SK-N-SH (cell line): Measurements from ENCODE around the gene NFIA. TPM values are rescaled to one million over a fixed set of nuclear protein-coding genes. Genes with fewer than 3 reads are reported as not detected.
A peak's percentile ranks its signal among the peaks of the same experiment; 100 is the strongest.

Experiments used
- CTCF ChIA-PET: fragments of 300-600, 350-600 bp; formaldehyde crosslinking; extraction: SDS; loops from one replicate; lab custom pipeline; 2021; lab: Yijun Ruan, JAX
- POLR2A ChIA-PET: fragments of 350-600 bp; sonication (Branson Sonifier 250); formaldehyde crosslinking; extraction: SDS; loops from one replicate; lab custom pipeline; 2020; ENCODE audit warnings: antibody characterized with exemption, inconsistent platforms; lab: Yijun Ruan, JAX
- DNase-seq: peaks from one replicate; pipeline ENCODE4 v3.0.0; 2012
- H2AFZ ChIP-seq: fragments of 200-600 bp; sonication (generic); 2 replicates; pipeline ENCODE4 v1.8.1; 2016; ENCODE audit warnings: antibody characterized with exemption, mild to moderate bottlenecking, low read depth
- H3F3A ChIP-seq: fragments of 200-600 bp; sonication (generic); replicated peaks from 2 replicates; pipeline ENCODE3; 2016; ENCODE audit warnings: antibody characterized with exemption, mild to moderate bottlenecking; ENCODE audit not compliant: insufficient read depth
- H3K27ac ChIP-seq, 2 experiments: fragments of 200-500 bp in 1 of 2; fragments of 200-600 bp in 1 of 2; sonication (Bioruptor generic) in 1 of 2; sonication (generic), shearing (Covaris generic) in 1 of 2; 2 replicates each; pipeline versions ENCODE4 v1.5.1 to v1.6.1; 2014 to 2016; ENCODE audit warnings: low read depth in 2 of 2, inconsistent platforms in 1 of 2, low read length in 1 of 2, mild to moderate bottlenecking in 1 of 2, mixed read lengths in 1 of 2
- H3K27me3 ChIP-seq: fragments of 200-600 bp; sonication (generic), shearing (Covaris generic); 2 replicates; pipeline ENCODE4 v1.6.1; 2016; ENCODE audit warnings: mixed run types; ENCODE audit not compliant: insufficient read depth
- H3K36me3 ChIP-seq, 2 experiments: fragments of 200-500 bp in 1 of 2; fragments of 200-600 bp in 1 of 2; sonication (Bioruptor generic) in 1 of 2; sonication (generic) in 1 of 2; replicated peaks in 1 of 2; 2 replicates each; pipeline versions ENCODE3 to v1.5.1; 2014 to 2016; ENCODE audit warnings: low read length in 1 of 2, mild to moderate bottlenecking in 1 of 2; ENCODE audit not compliant: insufficient read depth in 2 of 2, control insufficient read depth in 1 of 2
- H3K4me1 ChIP-seq, 2 experiments: fragments of 200-500 bp in 1 of 2; fragments of 200-600 bp in 1 of 2; sonication (Bioruptor generic) in 1 of 2; sonication (generic), shearing (Covaris generic) in 1 of 2; 2 replicates each; pipeline versions ENCODE4 v1.5.1 to v1.6.1; 2014 to 2016; ENCODE audit warnings: low read depth in 1 of 2, low read length in 1 of 2, mixed run types in 1 of 2; ENCODE audit not compliant: insufficient read depth in 2 of 2, control insufficient read depth in 1 of 2
- H3K4me2 ChIP-seq: fragments of 200-600 bp; sonication (generic), shearing (Covaris generic); 2 replicates; pipeline ENCODE4 v1.6.1; 2017; ENCODE audit warnings: mixed run types
- H3K4me3 ChIP-seq, 2 experiments: fragments of 200-500 bp in 1 of 2; fragments of 200-600 bp in 1 of 2; sonication (Bioruptor generic) in 1 of 2; sonication (generic), shearing (Covaris generic) in 1 of 2; 2 replicates each; pipeline versions ENCODE4 v1.5.1 to v1.8.1; 2014 to 2016; ENCODE audit warnings: low read depth in 2 of 2, inconsistent platforms in 1 of 2, low read length in 1 of 2, mild to moderate bottlenecking in 1 of 2, mixed read lengths in 1 of 2, moderate library complexity in 1 of 2
- H3K79me2 ChIP-seq: fragments of 200-600 bp; sonication (generic); 2 replicates; pipeline ENCODE4 v1.8.1; 2017; ENCODE audit warnings: mild to moderate bottlenecking; ENCODE audit not compliant: insufficient read depth
- H3K9ac ChIP-seq: fragments of 200-600 bp; sonication (generic); 2 replicates; pipeline ENCODE4 v1.6.1; 2017; ENCODE audit warnings: mixed run types
- H3K9me2 ChIP-seq: fragments of 200-600 bp; sonication (generic); 2 replicates; pipeline ENCODE4 v1.6.1; 2017; ENCODE audit warnings: mixed run types
- H3K9me3 ChIP-seq: fragments of 200-600 bp; sonication (generic); 2 replicates; pipeline ENCODE4 v1.6.1; 2017; ENCODE audit warnings: mixed run types, mild to moderate bottlenecking, moderate library complexity
- H4K20me1 ChIP-seq: fragments of 200-600 bp; sonication (generic); 2 replicates; pipeline ENCODE4 v1.6.1; 2017; ENCODE audit warnings: mild to moderate bottlenecking, mixed run types; ENCODE audit not compliant: insufficient read depth
- EP300 ChIP-seq, 2 experiments: IDR thresholded peaks; 2 replicates each; pipeline versions ENCODE4 v1.4.0 to v1.6.1; 2012; ENCODE audit warnings: borderline replicate concordance in 1 of 2, low read depth in 1 of 2, low read length in 1 of 2
- EZH2phosphoT487 ChIP-seq: fragments of 200-600 bp; sonication (generic); IDR thresholded peaks from 2 replicates; pipeline ENCODE4 v1.6.1; 2017; ENCODE audit warnings: low read depth, mixed run types, mild to moderate bottlenecking, antibody characterized with exemption, moderate library complexity, borderline replicate concordance
- FOXM1 ChIP-seq: IDR thresholded peaks from 2 replicates; pipeline ENCODE4 v1.4.0; 2012; ENCODE audit warnings: low read depth, mild to moderate bottlenecking
- MXI1 ChIP-seq: IDR thresholded peaks from 2 replicates; pipeline ENCODE4 v1.6.1; 2012; ENCODE audit warnings: mild to moderate bottlenecking, low read depth, low read length, improper control_type of control experiment
- NRF1 ChIP-seq: IDR thresholded peaks from 2 replicates; pipeline ENCODE4 v1.6.1; 2012; ENCODE audit warnings: low read depth, mild to moderate bottlenecking, low read length
- RCOR1 ChIP-seq: fragments of 150-350 bp; IDR thresholded peaks from 2 replicates; pipeline ENCODE4 v1.6.1; 2017; ENCODE audit warnings: antibody characterized with exemption, low read length
- RFX5 ChIP-seq: IDR thresholded peaks from 2 replicates; pipeline ENCODE4 v1.6.1; 2012; ENCODE audit warnings: mild to moderate bottlenecking, improper control_type of control experiment, low read length
- TEAD4 ChIP-seq: IDR thresholded peaks from 2 replicates; pipeline ENCODE4 v1.4.0; 2012; ENCODE audit warnings: mild to moderate bottlenecking, borderline replicate concordance; ENCODE audit not compliant: insufficient read depth
- ZBTB33 ChIP-seq: IDR thresholded peaks from 2 replicates; pipeline ENCODE4 v1.4.0; 2012; ENCODE audit warnings: low read depth, borderline replicate concordance
- WGBS: methylation state at CpG from one replicate; pipeline ENCODE4 v1.1.6; 2017; ENCODE audit warnings: low lambda C conversion rate; 5-methylcytosine and 5-hydroxymethylcytosine counted together
- polyA plus RNA-seq, 3 experiments: library from polyadenylated mRNA; depleted of rRNA; stranded (reverse); fragments of >200 nt; gene quantifications; 2 replicates each; pipeline ENCODE4 v1.2.3, GENCODE V29; 2012

NFIA gene
- polyA plus RNA-seq, 1 of the 3 experiments (the other 2 are of a cell fraction): 3.3 TPM

- Histone ChIP-seq H3K9ac (no peak overlapping the region), H3K79me2 (no peaks in the 10 kb centered on the region), H3K9me2 (no peaks in the 10 kb centered on the region), H3K36me3 (no peaks in the 10 kb centered on the region), H3K4me2 (no peak overlapping the region), H2AFZ (no peak overlapping the region), H3K4me1 (peaks cover 7 to 16% of the 10 kb centered on the region in 2 experiments; a peak in 3 of 4 replicates), H3K9me3 (no peaks in the 10 kb centered on the region)
- WGBS: 84% methylated on average over 8 of the region's 9 CpGs
- TF ChIP-seq EZH2phosphoT487 (no peak), FOXM1 (no peak), ZBTB33 (no peak), NRF1 (no peak)
- TF ChIP-seq, all 33 proteins: peak for 0
- Histone ChIP-seq H3K4me3 (no peak overlapping the region), H3K27me3 (no peaks in the 10 kb centered on the region), H3F3A (no peaks in the 10 kb centered on the region), H3K27ac (peak overlapping the region in 1 of 2 experiments; percentile 64; a peak in 1 of 4 replicates), H4K20me1 (no peaks in the 10 kb centered on the region)
- ChIA-PET POLR2A (no interaction called here), CTCF (interaction anchor here (0.6 to 1.3 kb wide), 7 partner anchors 12 to 219 kb away, joined by 3 to 4 read pairs (median 3); no protein-coding TSS in a partner anchor)
- no peak for DNase-seq
Measured at GRCh38 chr1:61268546-61269240, 186.3 kb downstream of the NFIA start.

GRCh38 chr1:61269602-61270001 is 187.2 kb downstream of the NFIA start:
- 81% methylated on average over 1 of the region's 1 CpG for WGBS
- Histone ChIP-seq H3K9ac (no peak overlapping the region), H3K4me2 (no peak overlapping the region), H3K9me2 (no peaks in the 10 kb centered on the region), H3K4me1 (peaks cover 7 to 16% of the 10 kb centered on the region in 2 experiments; a peak in 3 of 4 replicates), H3F3A (no peaks in the 10 kb centered on the region), H3K9me3 (no peaks in the 10 kb centered on the region), H3K36me3 (no peaks in the 10 kb centered on the region), H3K79me2 (no peaks in the 10 kb centered on the region), H4K20me1 (no peaks in the 10 kb centered on the region), H3K27ac (peak overlapping the region in 1 of 2 experiments; percentile 67; a peak in 2 of 4 replicates), H2AFZ (no peak overlapping the region), H3K4me3 (no peak overlapping the region), H3K27me3 (no peaks in the 10 kb centered on the region)
- peak in 1 of 2 experiments; percentile 7; a peak in 1 of 4 replicates for TF ChIP-seq EP300 (IDR thresholded peaks at IDR 0.05; ENCODE audit: borderline replicate concordance in 1 of 2, low read depth in 1 of 2, low read length in 1 of 2)
- TF ChIP-seq RCOR1: 0 out of 2 replicates have a peak, but pooled peaks have one; percentile 22
- TF ChIP-seq MXI1: no peak
- POLR2A ChIA-PET: no interaction called here
- peak; percentile 9 for DNase-seq
- CTCF ChIA-PET: interaction anchor here (0.6 to 1.3 kb wide), 6 partner anchors 12 to 220 kb away, joined by 3 to 4 read pairs (median 3); no protein-coding TSS in a partner anchor

- Histone ChIP-seq H3K36me3 (no peaks in the 10 kb centered on the region), H3F3A (no peaks in the 10 kb centered on the region), H3K4me3 (no peak overlapping the region), H3K9ac (no peak overlapping the region), H3K27ac (peak overlapping the region in 1 of 2 experiments; percentile 67; a peak in 1 of 4 replicates), H4K20me1 (no peaks in the 10 kb centered on the region), H3K27me3 (no peaks in the 10 kb centered on the region), H3K4me1 (peaks cover 7 to 16% of the 10 kb centered on the region in 2 experiments; a peak in 3 of 4 replicates), H3K79me2 (no peaks in the 10 kb centered on the region), H2AFZ (no peak overlapping the region), H3K4me2 (no peak overlapping the region), H3K9me3 (no peaks in the 10 kb centered on the region), H3K9me2 (no peaks in the 10 kb centered on the region)
- ChIA-PET CTCF (interaction anchor here (1.3 kb wide), 1 partner anchor 139 kb away, joined by 3 read pairs; no protein-coding TSS in a partner anchor), POLR2A (no interaction called here)
- DNase-seq: no peak
- 95% methylated on average over 2 of the region's 2 CpGs for WGBS
- TF ChIP-seq RFX5 (no peak), TEAD4 (no peak), RCOR1 (no peak), EZH2phosphoT487 (no peak)
Measured at GRCh38 chr1:61270107-61270506, 187.7 kb downstream of the NFIA start.
